HEK293 (cell line): ENCODE measurements around the gene DDX10.

Experiments used
- CTCF ChIA-PET: fragments of 350-600 bp; formaldehyde crosslinking; extraction: SDS; loops from one replicate; lab custom pipeline; 2021; ENCODE audit warnings: antibody characterized with exemption; lab: Yijun Ruan, JAX
- POLR2A ChIA-PET: fragments of 300-600 bp; formaldehyde crosslinking; extraction: SDS; loops from one replicate; lab custom pipeline; 2020; ENCODE audit warnings: antibody characterized with exemption, inconsistent platforms; lab: Yijun Ruan, JAX
- H3K27ac ChIP-seq: fragments of 200-500 bp; sonication (Bioruptor generic); 2 replicates; pipeline ENCODE4 v1.5.1; 2014; ENCODE audit warnings: low read depth, low read length, control low read depth, inconsistent platforms; ENCODE audit errors: extremely low read depth
- H3K36me3 ChIP-seq, 2 experiments: fragments of 200-500 bp in 1 of 2; sonication (Bioruptor generic) in 1 of 2; 1 replicate in 1 of 2; 2 replicates in 1 of 2; pipeline ENCODE4 v1.5.1; 2014 to 2017; ENCODE audit warnings: inconsistent platforms in 2 of 2, low read length in 2 of 2; ENCODE audit not compliant: control insufficient read depth in 2 of 2, insufficient read depth in 1 of 2
- H3K4me1 ChIP-seq: fragments of 200-500 bp; sonication (Bioruptor generic); 2 replicates; pipeline ENCODE4 v1.5.1; 2014; ENCODE audit warnings: mild to moderate bottlenecking, low read length, inconsistent platforms; ENCODE audit not compliant: control insufficient read depth, insufficient read depth
- H3K4me3 ChIP-seq: 2 replicates; pipeline ENCODE4 v1.5.1; 2011; ENCODE audit warnings: low read depth, mild to moderate bottlenecking, control low read depth, low read length, moderate library complexity
- H3K9me3 ChIP-seq: fragments of 200-500 bp; sonication (Bioruptor generic); 2 replicates; pipeline ENCODE4 v1.5.1; 2014; ENCODE audit warnings: low read depth, low read length, inconsistent platforms; ENCODE audit not compliant: control insufficient read depth, insufficient read depth
- GLIS1 ChIP-seq: fragments of 450-650 bp; formaldehyde crosslinking; IDR thresholded peaks from 2 replicates; pipeline ENCODE4 v1.5.1; 2016; ENCODE audit warnings: missing biosample characterization, missing genetic modification characterization
- HOXA7 ChIP-seq: sonication (generic); formaldehyde crosslinking; IDR thresholded peaks from 2 replicates; pipeline ENCODE4 v1.8.1; 2022; ENCODE audit warnings: missing genetic modification reagents, borderline replicate concordance
- HOXC10 ChIP-seq: sonication (generic); formaldehyde crosslinking; IDR thresholded peaks from 2 replicates; pipeline ENCODE4 v1.8.1; 2023; ENCODE audit warnings: mild to moderate bottlenecking, missing genetic modification reagents
- KLF16 ChIP-seq: fragments of 450-650 bp; formaldehyde crosslinking; IDR thresholded peaks from 2 replicates; pipeline ENCODE4 v1.5.1; 2017; ENCODE audit warnings: missing biosample characterization, missing genetic modification characterization
- OSR2 ChIP-seq: fragments of 450-650 bp; formaldehyde crosslinking; IDR thresholded peaks from 2 replicates; pipeline ENCODE4 v1.5.1; 2016; ENCODE audit warnings: missing biosample characterization, missing genetic modification characterization
- ZBTB17 ChIP-seq: fragments of 450-650 bp; formaldehyde crosslinking; IDR thresholded peaks from 2 replicates; pipeline ENCODE4 v1.5.1; 2016; ENCODE audit warnings: missing biosample characterization, missing genetic modification characterization
- ZBTB7A ChIP-seq: fragments of 450-650 bp; formaldehyde crosslinking; IDR thresholded peaks from 2 replicates; pipeline ENCODE4 v1.5.1; 2016; ENCODE audit warnings: low read depth, missing biosample characterization, missing genetic modification characterization
- ZNF132 ChIP-seq: fragments of 450-650 bp; formaldehyde crosslinking; IDR thresholded peaks from 2 replicates; pipeline ENCODE4 v1.5.1; 2017; ENCODE audit warnings: missing biosample characterization, missing genetic modification characterization, borderline replicate concordance
- ZNF341 ChIP-seq: fragments of 450-650 bp; formaldehyde crosslinking; IDR thresholded peaks from 2 replicates; pipeline ENCODE4; 2016; ENCODE audit warnings: low read depth, missing biosample characterization, missing genetic modification characterization
- ZNF501 ChIP-seq: fragments of 450-650 bp; formaldehyde crosslinking; IDR thresholded peaks from 2 replicates; pipeline ENCODE4 v1.5.1; 2016; ENCODE audit warnings: missing biosample characterization, missing genetic modification characterization
- ZNF514 ChIP-seq: fragments of 450-650 bp; formaldehyde crosslinking; IDR thresholded peaks from 2 replicates; pipeline ENCODE4 v1.5.1; 2016; ENCODE audit warnings: missing biosample characterization, missing genetic modification characterization
- ZNF654 ChIP-seq: fragments of 450-650 bp; formaldehyde crosslinking; IDR thresholded peaks from 2 replicates; pipeline ENCODE4 v1.5.1; 2016; ENCODE audit warnings: low read depth, missing biosample characterization, missing genetic modification characterization
- ZNF660 ChIP-seq: fragments of 450-650 bp; IDR thresholded peaks from 2 replicates; pipeline ENCODE4 v1.5.1; 2018; ENCODE audit warnings: missing biosample characterization, mild to moderate bottlenecking, missing genetic modification characterization
- TF ChIP-seq, protein P1 (sequence below): fragments of 450-650 bp; formaldehyde crosslinking; IDR thresholded peaks from 2 replicates; pipeline ENCODE4 v1.5.1; 2016; ENCODE audit warnings: missing biosample characterization, missing genetic modification characterization, borderline replicate concordance
- TF ChIP-seq, protein P2 (sequence below): fragments of 450-650 bp; IDR thresholded peaks from 2 replicates; pipeline ENCODE4 v1.5.1; 2018; ENCODE audit warnings: missing biosample characterization, missing genetic modification characterization
- TF ChIP-seq, protein P3 (sequence below): fragments of 450-650 bp; formaldehyde crosslinking; IDR thresholded peaks from 2 replicates; pipeline ENCODE4 v1.5.1; 2017; ENCODE audit warnings: missing biosample characterization, missing genetic modification characterization
- TF ChIP-seq, protein P4 (sequence below): fragments of 450-650 bp; formaldehyde crosslinking; IDR thresholded peaks from 2 replicates; pipeline ENCODE4 v1.5.0; 2017; ENCODE audit warnings: missing biosample characterization, missing genetic modification characterization, borderline replicate concordance

Gene DDX10

DNA sequence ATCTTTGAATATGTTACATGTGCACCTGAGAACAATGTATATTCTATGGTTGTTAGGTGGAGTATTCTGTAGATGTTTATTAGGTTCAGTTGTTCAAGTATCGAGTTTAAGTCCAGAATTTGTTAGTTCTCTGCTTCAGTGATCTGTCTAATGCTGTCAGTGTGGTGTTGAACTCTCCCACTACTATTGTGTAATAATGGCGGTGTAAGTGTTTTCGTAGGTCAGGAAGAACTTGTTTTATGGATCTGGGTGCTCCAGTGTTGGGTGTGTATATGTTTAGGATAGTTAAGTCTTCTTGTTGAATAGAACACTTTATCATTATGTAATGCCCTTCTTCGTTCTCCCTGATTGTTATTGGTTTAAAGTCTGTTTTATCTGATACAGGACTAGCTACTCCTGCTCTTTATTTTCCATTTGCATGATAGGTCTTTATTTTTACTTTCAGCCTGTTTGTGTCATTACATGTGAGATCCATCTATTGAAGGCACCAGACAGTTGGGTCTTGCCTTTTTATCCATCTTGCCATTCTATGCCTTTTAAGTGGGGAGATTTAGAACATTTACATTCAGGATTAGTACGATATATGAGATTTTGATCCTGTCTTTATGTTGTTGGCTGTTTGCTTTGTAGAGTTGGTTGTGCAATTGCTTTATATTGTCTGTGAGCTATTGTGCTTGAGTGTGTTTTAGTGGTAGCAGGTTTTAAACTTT lies 121.6 kb downstream of the DDX10 start:
- H3K27ac ChIP-seq = no peak overlapping the region
- CTCF ChIA-PET = no interaction called here

DNA sequence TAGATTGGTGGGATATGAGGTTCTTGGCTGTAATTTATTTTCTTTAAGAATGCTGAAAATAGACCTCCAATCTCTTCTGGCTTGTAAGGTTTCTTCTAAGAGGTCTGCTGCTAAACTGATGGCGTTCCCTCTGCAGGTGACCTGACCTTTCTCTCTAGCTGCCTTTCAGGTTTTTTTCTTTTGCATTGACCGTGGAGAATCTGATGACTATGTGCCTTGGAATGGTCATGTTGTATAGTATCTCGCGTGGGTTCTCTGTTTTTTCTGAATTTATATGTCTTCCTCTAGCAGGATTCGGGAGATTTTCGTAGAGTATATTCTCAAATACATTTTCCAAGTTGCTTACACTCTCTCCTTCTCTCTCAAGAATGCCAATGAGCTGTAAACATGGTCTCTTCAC lies 122.2 kb downstream of the DDX10 start:
- Histone ChIP-seq H3K4me1 (no peaks in the 10 kb centered on the region), H3K4me3 (no peak overlapping the region), H3K36me3 (no peaks in the 10 kb centered on the region), H3K9me3 (no peaks in the 10 kb centered on the region), H3K27ac (no peak overlapping the region)
- CTCF ChIA-PET = interaction anchor here (0.5 kb wide), 1 partner anchor 857 kb away, joined by 3 read pairs; no protein-coding TSS in a partner anchor
- TF ChIP-seq GLIS1 (tag by site-specific recombination) (no peak), HOXC10 (no peak)
- POLR2A ChIA-PET = interaction anchor here (1.1 kb wide), 1 partner anchor 122 kb away, joined by 4 read pairs; no protein-coding TSS in a partner anchor

More for the DNA sequence above, 121.6 kb downstream of the DDX10 start:
- H3K9me3 ChIP-seq = no peaks in the 10 kb centered on the region
- no peak overlapping the region for H3K4me3 ChIP-seq
- POLR2A ChIA-PET = no interaction called here
- no peaks in the 10 kb centered on the region for H3K36me3 ChIP-seq
- no peaks in the 10 kb centered on the region for H3K4me1 ChIP-seq
- TF ChIP-seq HOXA7 (CRISPR knock-in tag) (no peak), ZBTB7A (no peak), OSR2 (tag by site-specific recombination) (no peak), ZNF660 (no peak), ZNF501 (tag by site-specific recombination) (no peak), ZNF132 (no peak), KLF16 (tag by site-specific recombination) (no peak), ZNF514 (tag by site-specific recombination) (no peak), ZNF654 (tag by site-specific recombination) (no peak), ZBTB17 (tag by site-specific recombination) (no peak), ZNF341 (tag by site-specific recombination) (no peak)
- TF ChIP-seq, protein P1, sequence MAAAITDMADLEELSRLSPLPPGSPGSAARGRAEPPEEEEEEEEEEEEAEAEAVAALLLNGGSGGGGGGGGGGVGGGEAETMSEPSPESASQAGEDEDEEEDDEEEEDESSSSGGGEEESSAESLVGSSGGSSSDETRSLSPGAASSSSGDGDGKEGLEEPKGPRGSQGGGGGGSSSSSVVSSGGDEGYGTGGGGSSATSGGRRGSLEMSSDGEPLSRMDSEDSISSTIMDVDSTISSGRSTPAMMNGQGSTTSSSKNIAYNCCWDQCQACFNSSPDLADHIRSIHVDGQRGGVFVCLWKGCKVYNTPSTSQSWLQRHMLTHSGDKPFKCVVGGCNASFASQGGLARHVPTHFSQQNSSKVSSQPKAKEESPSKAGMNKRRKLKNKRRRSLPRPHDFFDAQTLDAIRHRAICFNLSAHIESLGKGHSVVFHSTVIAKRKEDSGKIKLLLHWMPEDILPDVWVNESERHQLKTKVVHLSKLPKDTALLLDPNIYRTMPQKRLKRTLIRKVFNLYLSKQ (tag by site-specific recombination) = no peak
- TF ChIP-seq, protein P2, sequence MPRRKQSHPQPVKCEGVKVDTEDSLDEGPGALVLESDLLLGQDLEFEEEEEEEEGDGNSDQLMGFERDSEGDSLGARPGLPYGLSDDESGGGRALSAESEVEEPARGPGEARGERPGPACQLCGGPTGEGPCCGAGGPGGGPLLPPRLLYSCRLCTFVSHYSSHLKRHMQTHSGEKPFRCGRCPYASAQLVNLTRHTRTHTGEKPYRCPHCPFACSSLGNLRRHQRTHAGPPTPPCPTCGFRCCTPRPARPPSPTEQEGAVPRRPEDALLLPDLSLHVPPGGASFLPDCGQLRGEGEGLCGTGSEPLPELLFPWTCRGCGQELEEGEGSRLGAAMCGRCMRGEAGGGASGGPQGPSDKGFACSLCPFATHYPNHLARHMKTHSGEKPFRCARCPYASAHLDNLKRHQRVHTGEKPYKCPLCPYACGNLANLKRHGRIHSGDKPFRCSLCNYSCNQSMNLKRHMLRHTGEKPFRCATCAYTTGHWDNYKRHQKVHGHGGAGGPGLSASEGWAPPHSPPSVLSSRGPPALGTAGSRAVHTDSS (tag by site-specific recombination) = no peak
- TF ChIP-seq, protein P3, sequence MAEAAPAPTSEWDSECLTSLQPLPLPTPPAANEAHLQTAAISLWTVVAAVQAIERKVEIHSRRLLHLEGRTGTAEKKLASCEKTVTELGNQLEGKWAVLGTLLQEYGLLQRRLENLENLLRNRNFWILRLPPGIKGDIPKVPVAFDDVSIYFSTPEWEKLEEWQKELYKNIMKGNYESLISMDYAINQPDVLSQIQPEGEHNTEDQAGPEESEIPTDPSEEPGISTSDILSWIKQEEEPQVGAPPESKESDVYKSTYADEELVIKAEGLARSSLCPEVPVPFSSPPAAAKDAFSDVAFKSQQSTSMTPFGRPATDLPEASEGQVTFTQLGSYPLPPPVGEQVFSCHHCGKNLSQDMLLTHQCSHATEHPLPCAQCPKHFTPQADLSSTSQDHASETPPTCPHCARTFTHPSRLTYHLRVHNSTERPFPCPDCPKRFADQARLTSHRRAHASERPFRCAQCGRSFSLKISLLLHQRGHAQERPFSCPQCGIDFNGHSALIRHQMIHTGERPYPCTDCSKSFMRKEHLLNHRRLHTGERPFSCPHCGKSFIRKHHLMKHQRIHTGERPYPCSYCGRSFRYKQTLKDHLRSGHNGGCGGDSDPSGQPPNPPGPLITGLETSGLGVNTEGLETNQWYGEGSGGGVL (tag by site-specific recombination) = no peak
- TF ChIP-seq, protein P4, sequence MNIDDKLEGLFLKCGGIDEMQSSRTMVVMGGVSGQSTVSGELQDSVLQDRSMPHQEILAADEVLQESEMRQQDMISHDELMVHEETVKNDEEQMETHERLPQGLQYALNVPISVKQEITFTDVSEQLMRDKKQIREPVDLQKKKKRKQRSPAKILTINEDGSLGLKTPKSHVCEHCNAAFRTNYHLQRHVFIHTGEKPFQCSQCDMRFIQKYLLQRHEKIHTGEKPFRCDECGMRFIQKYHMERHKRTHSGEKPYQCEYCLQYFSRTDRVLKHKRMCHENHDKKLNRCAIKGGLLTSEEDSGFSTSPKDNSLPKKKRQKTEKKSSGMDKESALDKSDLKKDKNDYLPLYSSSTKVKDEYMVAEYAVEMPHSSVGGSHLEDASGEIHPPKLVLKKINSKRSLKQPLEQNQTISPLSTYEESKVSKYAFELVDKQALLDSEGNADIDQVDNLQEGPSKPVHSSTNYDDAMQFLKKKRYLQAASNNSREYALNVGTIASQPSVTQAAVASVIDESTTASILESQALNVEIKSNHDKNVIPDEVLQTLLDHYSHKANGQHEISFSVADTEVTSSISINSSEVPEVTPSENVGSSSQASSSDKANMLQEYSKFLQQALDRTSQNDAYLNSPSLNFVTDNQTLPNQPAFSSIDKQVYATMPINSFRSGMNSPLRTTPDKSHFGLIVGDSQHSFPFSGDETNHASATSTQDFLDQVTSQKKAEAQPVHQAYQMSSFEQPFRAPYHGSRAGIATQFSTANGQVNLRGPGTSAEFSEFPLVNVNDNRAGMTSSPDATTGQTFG (tag by site-specific recombination) = no peak
